Activated CD8-positive, alpha-beta memory T cell treated with anti-CD3 and anti-CD28 coated beads, Interleukin-2, amount 10 ng/mL, durations not matched to agents 7 days and 5 days (primary cell): Measurements from ENCODE around the gene RBM3. TPM values are rescaled to one million over a fixed set of nuclear protein-coding genes. Genes with fewer than 3 reads are reported as not detected.
A peak's percentile ranks its signal among the peaks of the same experiment; 100 is the strongest.
"Not testable (repeated sequence)": the region's sequence is repeated elsewhere in the genome, so short reads cannot be mapped to it uniquely, and the experiment has no call there.

Experiments used
- ATAC-seq: fragments of 150-1000 bp; cut with Tn5 transposase; one replicate; pipeline ENCODE4 v1.10.0; 2021; ENCODE audit warnings: moderate library complexity
- CTCF ChIA-PET: fragments of 350-600 bp; sonication (Branson Sonifier 250); formaldehyde crosslinking; loops from one replicate; lab custom pipeline; 2021; ENCODE audit warnings: antibody characterized with exemption; lab: Charles Lee
- DNase-seq: peaks from one replicate; pipeline ENCODE4 v3.0.0-alpha.2; 2020
- H3K27ac Mint-ChIP-seq: one replicate; pipeline ENCODE4 v1.8.0; 2021; ENCODE audit warnings: mild to moderate bottlenecking, mixed read lengths
- H3K27me3 Mint-ChIP-seq: one replicate; pipeline ENCODE4 v1.8.0; 2021; ENCODE audit warnings: mixed read lengths
- H3K36me3 Mint-ChIP-seq: one replicate; pipeline ENCODE4 v1.8.0; 2021; ENCODE audit warnings: mild to moderate bottlenecking, mixed read lengths
- H3K4me1 Mint-ChIP-seq: one replicate; pipeline ENCODE4 v1.8.0; 2021; ENCODE audit warnings: mixed read lengths
- H3K4me3 Mint-ChIP-seq: one replicate; pipeline ENCODE4 v1.8.0; 2021; ENCODE audit warnings: mild to moderate bottlenecking, moderate library complexity, mixed read lengths
- H3K9me3 Mint-ChIP-seq: one replicate; pipeline ENCODE4 v1.8.0; 2022; ENCODE audit warnings: low read depth, mixed read lengths
- total RNA-seq, 2 experiments: library from RNA; stranded (reverse); gene quantifications; one replicate each; pipeline ENCODE4 v1.2.3, GENCODE V29; 2021

RBM3 gene
- total RNA-seq, 2 experiments from 2014 or later: 149 to 183 TPM

- CTCF ChIA-PET: no interaction called here
- ATAC-seq (no peak), DNase-seq (no peak)
- Mint-ChIP-seq H3K36me3 (peaks cover 18% of the 10 kb centered on the region), H3K27me3 (no peaks in the 10 kb centered on the region), H3K4me3 (no peak overlapping the region), H3K4me1 (peaks cover 3% of the 10 kb centered on the region), H3K9me3 (no peaks in the 10 kb centered on the region), H3K27ac (no peak overlapping the region)
Observed at GRCh38 chrX:48548871-48549270, 25.4 kb upstream of the RBM3 start.

DNA sequence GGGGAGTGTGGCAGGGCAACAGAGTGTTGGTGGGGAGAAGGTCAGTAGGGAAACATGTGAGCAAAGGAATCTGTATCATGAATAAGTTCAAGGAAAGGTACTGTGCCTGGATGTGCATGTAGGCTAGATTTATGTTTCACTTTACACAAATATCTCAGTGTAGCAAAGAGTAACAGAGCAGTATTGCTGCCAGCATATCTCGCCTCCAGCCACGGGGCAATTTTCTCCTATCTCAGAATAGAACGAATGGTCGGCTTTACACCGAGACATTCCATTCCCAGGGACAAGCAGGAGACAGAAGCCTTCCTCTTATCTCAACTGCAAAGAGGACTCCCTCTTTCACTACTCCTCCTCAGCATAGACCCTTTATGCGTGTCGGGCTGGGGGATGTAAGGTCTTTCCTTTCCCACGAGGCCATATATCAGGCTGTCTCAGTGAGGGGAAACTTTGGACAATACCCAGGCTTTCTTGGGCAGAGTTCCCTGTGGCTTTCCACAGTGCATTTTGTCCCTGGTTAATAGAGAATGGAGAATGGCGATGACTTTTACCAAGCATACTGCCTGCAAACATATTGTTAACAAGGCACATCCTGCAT is 18.5 kb upstream of the RBM3 start:
- ATAC-seq, H3K9me3 Mint-ChIP-seq, H3K27me3 Mint-ChIP-seq, H3K27ac Mint-ChIP-seq, CTCF ChIA-PET, H3K4me1 Mint-ChIP-seq, DNase-seq, H3K4me3 Mint-ChIP-seq: not testable (repeated sequence)
- peaks cover 23% of the 10 kb centered on the region for H3K36me3 Mint-ChIP-seq

DNA sequence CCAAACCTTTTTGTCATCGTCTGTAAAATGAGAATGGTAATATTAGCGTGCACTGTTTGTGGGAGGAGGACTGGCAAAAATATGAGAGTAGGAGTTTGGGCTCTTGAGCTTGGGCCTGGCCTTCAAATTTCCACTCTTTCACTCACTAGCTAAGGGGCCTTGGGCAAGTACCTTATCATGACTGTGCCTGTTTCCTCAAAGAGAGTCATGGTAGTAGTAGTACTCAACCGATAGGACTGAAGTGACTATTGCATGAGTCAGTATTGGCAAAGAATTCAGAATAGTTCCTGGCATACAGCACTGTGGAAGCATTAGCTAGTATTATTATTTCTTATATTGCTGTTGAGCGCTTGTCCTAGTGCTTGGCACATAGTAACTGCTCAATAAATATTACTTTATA is 16.0 kb upstream of the RBM3 start:
- no peak overlapping the region for H3K4me3 Mint-ChIP-seq
- ATAC-seq (peak; percentile 20), DNase-seq (no peak)
- H3K9me3 Mint-ChIP-seq: no peaks in the 10 kb centered on the region
- H3K4me1 Mint-ChIP-seq: peaks cover 4% of the 10 kb centered on the region
- H3K27me3 Mint-ChIP-seq: no peaks in the 10 kb centered on the region
- H3K36me3 Mint-ChIP-seq: peaks cover 24% of the 10 kb centered on the region
- CTCF ChIA-PET: no interaction called here
- H3K27ac Mint-ChIP-seq: peak overlapping the region; percentile 25

- CTCF ChIA-PET: no interaction called here
- Mint-ChIP-seq H3K27ac (no peak overlapping the region), H3K4me1 (peaks cover 4% of the 10 kb centered on the region), H3K9me3 (no peaks in the 10 kb centered on the region), H3K36me3 (peaks cover 25% of the 10 kb centered on the region), H3K4me3 (no peak overlapping the region), H3K27me3 (no peaks in the 10 kb centered on the region)
- ATAC-seq (no peak), DNase-seq (no peak)
Observed at GRCh38 chrX:48559636-48560035, 14.6 kb upstream of the RBM3 start.

GRCh38 chrX:48560056-48560455 is 14.2 kb upstream of the RBM3 start:
- no peak overlapping the region for H3K27ac Mint-ChIP-seq
- peaks cover 21% of the 10 kb centered on the region for H3K36me3 Mint-ChIP-seq
- CTCF ChIA-PET: no interaction called here
- H3K27me3 Mint-ChIP-seq: no peaks in the 10 kb centered on the region
- DNase-seq (no peak), ATAC-seq (no peak)
- H3K9me3 Mint-ChIP-seq: no peaks in the 10 kb centered on the region
- no peak overlapping the region for H3K4me3 Mint-ChIP-seq
- peaks cover 4% of the 10 kb centered on the region for H3K4me1 Mint-ChIP-seq

GRCh38 chrX:48560681-48561080 is 13.6 kb upstream of the RBM3 start:
- no peak for DNase-seq
- Mint-ChIP-seq H3K27me3 (no peaks in the 10 kb centered on the region), H3K27ac (no peak overlapping the region), H3K9me3 (no peaks in the 10 kb centered on the region), H3K4me1 (peaks cover 4% of the 10 kb centered on the region), H3K4me3 (no peak overlapping the region), H3K36me3 (peaks cover 21% of the 10 kb centered on the region)
- ATAC-seq: no peak
- CTCF ChIA-PET: no interaction called here

DNA sequence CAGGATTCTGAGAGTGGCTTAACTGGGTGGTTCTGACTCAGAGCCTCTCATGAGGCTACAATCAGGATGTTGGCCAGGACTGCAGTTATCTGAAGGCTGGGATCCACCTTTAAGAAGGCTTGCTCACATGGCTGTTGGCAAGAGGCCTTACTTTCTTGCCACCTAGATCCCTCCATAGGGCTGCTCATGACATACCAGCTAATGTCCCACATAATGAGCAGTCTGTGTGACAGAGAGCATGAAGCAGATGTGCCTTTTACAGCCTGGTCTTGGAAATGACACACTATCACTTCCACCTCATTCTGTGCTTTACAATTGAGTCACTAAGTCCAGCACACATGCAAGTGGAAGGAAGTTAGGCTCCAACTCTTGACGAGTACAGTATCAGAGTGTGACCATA is 4.3 kb upstream of the RBM3 start:
- DNase-seq: peak; percentile 67
- CTCF ChIA-PET: no interaction called here
- H3K4me1 Mint-ChIP-seq: peaks cover 16% of the 10 kb centered on the region
- no peak overlapping the region for H3K4me3 Mint-ChIP-seq
- H3K27ac Mint-ChIP-seq: peak overlapping the region; percentile 83
- H3K27me3 Mint-ChIP-seq: no peaks in the 10 kb centered on the region
- ATAC-seq: peak; percentile 55
- H3K36me3 Mint-ChIP-seq: peaks cover 2% of the 10 kb centered on the region
- H3K9me3 Mint-ChIP-seq: no peaks in the 10 kb centered on the region

DNA sequence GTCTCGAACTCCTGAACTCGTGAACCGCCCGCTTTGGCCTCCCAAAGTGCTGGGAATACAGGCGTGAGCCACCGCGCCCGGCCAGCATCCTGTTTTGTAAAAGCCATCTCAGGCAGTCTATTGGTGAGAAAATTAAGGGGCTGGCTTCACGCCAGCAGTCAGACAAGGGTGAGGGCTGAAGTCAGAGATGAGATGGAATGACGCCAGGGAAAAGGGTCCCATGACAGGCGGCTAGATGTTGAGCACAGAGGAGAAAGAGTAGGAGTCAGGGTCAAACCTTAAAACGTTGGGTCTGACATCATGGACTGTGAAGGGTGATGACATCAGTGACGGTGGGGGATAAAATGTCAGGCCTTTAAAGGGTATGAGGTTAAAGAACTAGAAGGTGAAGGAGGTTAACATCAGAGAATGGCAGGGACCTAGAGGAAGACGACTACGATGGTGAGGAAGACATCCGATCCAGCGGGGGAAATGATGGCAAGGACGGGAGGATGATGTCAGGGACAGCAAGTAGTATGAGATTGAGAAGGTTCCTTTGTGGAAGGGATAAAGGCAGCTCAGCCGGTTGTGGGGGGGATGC is 504 bp upstream of the RBM3 start:
- Mint-ChIP-seq H3K4me1 (peaks cover 32% of the 10 kb centered on the region), H3K36me3 (peaks cover 30% of the 10 kb centered on the region), H3K9me3 (no peaks in the 10 kb centered on the region), H3K4me3 (peak overlapping the region; percentile 99), H3K27me3 (no peaks in the 10 kb centered on the region), H3K27ac (peak overlapping the region; percentile 100)
- ATAC-seq (peak; percentile 15), DNase-seq (no peak)
- CTCF ChIA-PET: interaction anchor here (1.2 to 2.0 kb wide), 5 partner anchors 34 to 384 kb away, joined by 3 to 11 read pairs (median 4); partner anchors contain the start of genes OTUD5 and TBC1D25

- ATAC-seq (no peak), DNase-seq (no peak)
- Mint-ChIP-seq H3K27me3 (no peaks in the 10 kb centered on the region), H3K36me3 (peaks cover 38% of the 10 kb centered on the region), H3K4me3 (peak overlapping the region; percentile 99), H3K27ac (peak overlapping the region; percentile 100), H3K4me1 (peaks cover 29% of the 10 kb centered on the region), H3K9me3 (no peaks in the 10 kb centered on the region)
- CTCF ChIA-PET: interaction anchor here (1.8 kb wide), 1 partner anchor 71 kb away, joined by 3 read pairs; no protein-coding TSS in a partner anchor
Observed at GRCh38 chrX:48575642-48576041, 1.4 kb downstream of the RBM3 start.

DNA sequence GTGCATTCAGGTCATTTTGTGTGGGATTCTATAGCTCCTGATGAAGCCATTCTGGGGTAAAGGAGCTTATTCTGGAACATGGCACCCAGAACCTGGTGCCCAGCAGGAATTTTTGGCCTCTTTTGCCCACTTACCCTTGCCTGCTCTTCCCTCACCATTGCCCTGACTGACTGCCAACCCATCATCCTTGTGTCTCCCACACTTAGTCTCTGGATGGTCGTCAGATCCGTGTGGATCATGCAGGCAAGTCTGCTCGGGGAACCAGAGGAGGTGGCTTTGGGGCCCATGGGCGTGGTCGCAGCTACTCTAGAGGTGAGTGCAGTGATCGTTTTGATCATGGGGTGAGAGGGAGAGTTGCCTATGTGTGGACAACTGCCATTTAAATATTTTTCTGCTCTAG is 1.8 kb downstream of the RBM3 start:
- CTCF ChIA-PET: no interaction called here
- Mint-ChIP-seq H3K9me3 (no peaks in the 10 kb centered on the region), H3K4me3 (peak overlapping the region; percentile 99), H3K27me3 (no peaks in the 10 kb centered on the region), H3K36me3 (peaks cover 38% of the 10 kb centered on the region), H3K27ac (peak overlapping the region; percentile 100), H3K4me1 (peaks cover 26% of the 10 kb centered on the region)
- no peak for DNase-seq
- no peak for ATAC-seq

DNA sequence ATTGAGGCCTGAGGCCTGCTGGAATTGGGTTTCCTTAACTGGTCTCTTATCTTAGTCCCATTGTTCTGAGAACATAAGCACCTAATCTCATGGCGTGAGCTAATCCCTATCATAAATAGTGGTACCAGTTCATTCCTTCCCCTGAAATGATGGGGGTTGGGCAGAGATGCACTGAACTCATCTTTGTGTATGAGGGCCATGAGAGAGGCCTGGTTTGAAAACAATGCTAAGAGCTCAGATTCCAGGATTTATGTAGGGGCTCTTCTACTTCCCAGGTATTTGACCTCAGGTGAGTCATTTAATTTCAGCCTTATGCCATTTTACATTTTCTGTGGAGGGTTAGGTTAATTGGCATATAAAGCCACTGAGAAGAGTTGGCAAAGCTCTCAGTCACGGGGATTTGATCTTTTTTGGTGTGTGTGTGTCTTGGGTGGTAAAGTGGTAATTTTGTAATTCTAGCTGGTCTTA is 4.4 kb downstream of the RBM3 start:
- Mint-ChIP-seq H3K27ac (peak overlapping the region; percentile 42), H3K27me3 (no peaks in the 10 kb centered on the region), H3K4me1 (peaks cover 28% of the 10 kb centered on the region), H3K36me3 (peaks cover 38% of the 10 kb centered on the region), H3K4me3 (no peak overlapping the region), H3K9me3 (no peaks in the 10 kb centered on the region)
- no peak for DNase-seq
- no peak for ATAC-seq
- CTCF ChIA-PET: interaction anchor here (0.6 to 1.1 kb wide), 2 partner anchors 39 to 77 kb away, joined by 4 to 5 read pairs; partner anchors contain the start of gene TBC1D25

DNA sequence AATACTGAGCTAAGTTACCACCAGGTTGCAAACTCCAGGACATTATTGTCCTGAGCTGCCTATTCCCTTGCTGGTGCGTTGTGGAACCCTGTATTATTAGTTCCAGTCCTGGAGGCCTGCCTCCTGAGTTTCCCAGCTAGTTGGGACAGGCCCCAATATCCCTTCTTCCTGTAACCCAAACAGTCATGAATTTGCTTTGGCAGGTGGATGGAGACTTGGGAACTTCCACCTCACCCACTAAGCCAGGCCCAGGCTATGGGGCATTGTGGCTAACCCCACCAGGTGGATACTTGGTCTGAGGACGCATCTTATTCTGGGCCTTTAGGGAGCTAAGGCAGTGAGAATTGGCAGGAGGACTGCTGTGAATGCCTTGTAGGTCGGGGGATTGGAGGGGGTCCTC is 5.0 kb downstream of the RBM3 start:
- Mint-ChIP-seq H3K27me3 (no peaks in the 10 kb centered on the region), H3K27ac (no peak overlapping the region), H3K36me3 (peaks cover 38% of the 10 kb centered on the region), H3K4me1 (peaks cover 23% of the 10 kb centered on the region), H3K4me3 (no peak overlapping the region), H3K9me3 (no peaks in the 10 kb centered on the region)
- ATAC-seq (no peak), DNase-seq (no peak)
- CTCF ChIA-PET: interaction anchor here (1.1 kb wide), 1 partner anchor 40 kb away, joined by 5 read pairs; the partner anchor contains the start of gene TBC1D25

DNA sequence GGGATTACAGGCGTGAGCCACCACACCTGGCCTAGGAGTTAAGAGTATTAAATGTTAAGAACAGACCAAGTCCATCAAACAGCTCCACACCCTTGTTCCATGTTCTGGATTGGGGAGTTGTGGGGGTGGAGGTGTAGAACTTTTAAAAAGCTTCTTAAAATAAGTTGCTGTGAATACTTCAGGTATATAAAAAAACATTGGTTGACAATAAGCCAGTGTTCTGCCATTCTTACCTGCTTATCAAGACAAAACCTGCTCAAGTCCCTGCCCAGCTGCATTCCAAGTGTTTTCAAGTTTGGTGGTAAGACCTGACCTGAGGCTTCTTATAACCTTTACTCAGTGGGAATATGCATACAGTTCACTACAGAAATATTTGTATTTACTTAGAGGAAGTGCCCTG is 6.4 kb downstream of the RBM3 start:
- no peak for ATAC-seq
- no peak overlapping the region for H3K4me3 Mint-ChIP-seq

DNA sequence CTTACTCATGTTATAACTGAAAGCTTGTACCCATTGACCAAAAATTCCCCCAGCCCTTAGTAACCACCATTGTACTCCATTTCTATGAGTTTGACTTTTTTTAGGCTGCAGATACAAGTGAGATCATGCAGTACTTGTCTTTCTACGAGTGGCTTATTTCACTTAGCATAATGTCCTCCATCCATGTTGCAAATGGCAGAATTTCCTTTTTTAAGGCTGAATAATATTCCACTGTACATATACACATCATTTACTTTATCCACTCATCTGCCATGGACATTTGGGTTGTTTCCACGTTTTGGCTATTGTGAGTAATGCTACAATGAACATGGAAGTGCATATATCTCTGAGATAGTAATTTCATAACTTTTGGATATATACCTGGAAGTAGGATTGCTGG is 10.4 kb downstream of the RBM3 start:
- H3K27ac Mint-ChIP-seq: no peak overlapping the region
- no peak overlapping the region for H3K4me3 Mint-ChIP-seq
- no peaks in the 10 kb centered on the region for H3K27me3 Mint-ChIP-seq
- no peaks in the 10 kb centered on the region for H3K9me3 Mint-ChIP-seq
- no peak for ATAC-seq
- CTCF ChIA-PET: no interaction called here
- H3K36me3 Mint-ChIP-seq: peaks cover 3% of the 10 kb centered on the region
- no peak for DNase-seq
- H3K4me1 Mint-ChIP-seq: peaks cover 4% of the 10 kb centered on the region

More for the DNA sequence above, 6.4 kb downstream of the RBM3 start:
- Mint-ChIP-seq H3K4me1 (peaks cover 19% of the 10 kb centered on the region), H3K9me3 (no peaks in the 10 kb centered on the region), H3K36me3 (peaks cover 29% of the 10 kb centered on the region), H3K27me3 (no peaks in the 10 kb centered on the region), H3K27ac (no peak overlapping the region)
- no peak for DNase-seq
- CTCF ChIA-PET: no interaction called here
